Panc1 (cell line): ENCODE data around the gene LYPD6B. TPM values are rescaled to one million over a fixed set of nuclear protein-coding genes. Genes with fewer than 3 reads are reported as not detected.

ENCODE experiments used
- ATAC-seq: fragments of 200-7000 bp; cut with Tn5 transposase; 2 replicates; pipeline ENCODE4 v1.9.1; 2020; ENCODE audit warnings: mild to moderate bottlenecking, moderate library complexity
- BruUV-seq: library from RNA; stranded (reverse); fragments of 400-500 nt; replicated peaks from 2 replicates; lab custom pipeline; 2021; lab: Mats Ljungman, UMichigan
- CTCF ChIA-PET: fragments of 300-600 bp; sonication (Branson Sonifier 250); formaldehyde crosslinking; loops from one replicate; lab custom pipeline; 2022; ENCODE audit warnings: antibody characterized with exemption; lab: Charles Lee
- POLR2A ChIA-PET: fragments of 300-600 bp; sonication (Branson Sonifier 250); formaldehyde crosslinking; loops from one replicate; lab custom pipeline; 2022; ENCODE audit warnings: antibody characterized with exemption; lab: Charles Lee
- DNase-seq: peaks from one replicate; pipeline ENCODE4 v3.0.0-alpha.2; 2010; ENCODE audit warnings: low read depth, low spot score
- H3K27ac ChIP-seq: 2 replicates; pipeline ENCODE4 v1.5.1; 2011; ENCODE audit warnings: mild to moderate bottlenecking, low read length, inconsistent platforms
- H3K27me3 ChIP-seq: fragments of 200-500 bp; sonication (Bioruptor generic); 2 replicates; pipeline ENCODE4 v1.6.0; 2014; ENCODE audit warnings: low read length, inconsistent platforms; ENCODE audit not compliant: control insufficient read depth, insufficient read depth
- H3K36me3 ChIP-seq: fragments of 200-500 bp; sonication (Bioruptor generic); 2 replicates; pipeline ENCODE4 v1.5.1; 2014; ENCODE audit warnings: inconsistent platforms, mild to moderate bottlenecking, low read length, moderate library complexity; ENCODE audit not compliant: control insufficient read depth, insufficient read depth
- H3K4me1 ChIP-seq: 2 replicates; pipeline ENCODE4 v1.5.1; 2011; ENCODE audit warnings: inconsistent platforms, mild to moderate bottlenecking, low read length, moderate library complexity; ENCODE audit not compliant: control insufficient read depth, insufficient read depth
- H3K4me3 ChIP-seq, 2 experiments: 2 replicates each; pipeline ENCODE4 v1.5.1; 2011 to 2012; ENCODE audit warnings: low read depth in 2 of 2, low read length in 2 of 2, mild to moderate bottlenecking in 2 of 2, inconsistent platforms in 1 of 2, moderate library complexity in 1 of 2
- H3K9me3 ChIP-seq: fragments of 200-500 bp; sonication (Bioruptor generic); 2 replicates; pipeline ENCODE4 v1.5.1; 2014; ENCODE audit warnings: low read depth, mild to moderate bottlenecking, inconsistent platforms, low read length, moderate library complexity; ENCODE audit not compliant: control insufficient read depth, insufficient read depth
- CTCF ChIP-seq: fragments of 450-650 bp; IDR thresholded peaks from 2 replicates; pipeline ENCODE4 v1.5.1; 2017; ENCODE audit warnings: mild to moderate bottlenecking
- POLR2AphosphoS5 ChIP-seq: IDR thresholded peaks from 2 replicates; pipeline ENCODE4 v1.6.1; 2012; ENCODE audit warnings: mild to moderate bottlenecking, low read depth, low read length, moderate library complexity
- REST ChIP-seq, 2 experiments: IDR thresholded peaks; 2 replicates each; pipeline ENCODE4 v1.6.1; 2011 to 2012; ENCODE audit warnings: low read depth in 2 of 2, control low read depth in 1 of 2, low read length in 1 of 2, mild to moderate bottlenecking in 1 of 2, moderate library complexity in 1 of 2; ENCODE audit not compliant: insufficient read depth in 1 of 2
- SIN3A ChIP-seq: IDR thresholded peaks from 2 replicates; pipeline ENCODE4 v1.6.1; 2012; ENCODE audit warnings: low read depth, mild to moderate bottlenecking, low read length, moderate library complexity, borderline replicate concordance; ENCODE audit not compliant: insufficient read depth
- TCF7L2 ChIP-seq: IDR thresholded peaks from 2 replicates; pipeline ENCODE4 v1.6.1; 2011; ENCODE audit warnings: mild to moderate bottlenecking, low read depth, low read length, inconsistent platforms
- in situ Hi-C: cut with HindIII; loops from 2 replicates; pipeline ENCODE4 v1.10.0; 2016; ENCODE audit warnings: low sequenced_read_pairs, low pct_unique_long_range_greater_than_20kb
- intact Hi-C: fragments of 100-400 bp; cut with micrococcal nuclease; formaldehyde crosslinking; loops from one replicate; pipeline ENCODE4 v1.10.0; 2022; ENCODE audit not compliant: unreplicated experiment
- total RNA-seq: library from RNA; stranded (reverse); gene quantifications from one replicate; pipeline ENCODE4 v1.2.1, GENCODE V29; 2021; ENCODE audit not compliant: unreplicated experiment

Gene LYPD6B
- total RNA-seq, 1 experiment from 2014 or later, result 2.2 TPM

GRCh38 chr2:149145314-149146295 is 107.1 kb downstream of the LYPD6B start:
- no peaks in the 10 kb centered on the region for H3K36me3 ChIP-seq
- no TSS peak for BruUV-seq
- no peak overlapping the region for H3K27ac ChIP-seq
- H3K4me1 ChIP-seq, result no peaks in the 10 kb centered on the region
- POLR2A ChIA-PET, result no interaction called here
- no peaks in the 10 kb centered on the region for H3K27me3 ChIP-seq
- ATAC-seq (no peak), DNase-seq (no peak)
- no peak overlapping the region for H3K4me3 ChIP-seq
- intact Hi-C loops, result no loop called here
- H3K9me3 ChIP-seq, result no peaks in the 10 kb centered on the region
- TF ChIP-seq POLR2AphosphoS5 (no peak), CTCF (no peak), SIN3A (no peak), REST (IDR thresholded peaks at IDR 0.05; ENCODE audit: insufficient read depth in 1 of 2, low read depth in 2 of 2, low read length in 1 of 2) (no peak), TCF7L2 (no peak)
- CTCF ChIA-PET, result interaction anchor here (0.6 kb wide), 1 partner anchor 185 kb away, joined by 4 read pairs; the partner anchor contains the start of gene LYPD6
- in situ Hi-C loops, result no loop called here

- in situ Hi-C loops (no loop called here), intact Hi-C loops (no loop called here)
- no peak overlapping the region for H3K27ac ChIP-seq
- no peaks in the 10 kb centered on the region for H3K9me3 ChIP-seq
- BruUV-seq, result no TSS peak
- ChIA-PET POLR2A (no interaction called here), CTCF (no interaction called here)
- no peaks in the 10 kb centered on the region; the same call in 1 of the 2 replicates for H3K27me3 ChIP-seq
- no peaks in the 10 kb centered on the region for H3K36me3 ChIP-seq
- TF ChIP-seq REST (IDR thresholded peaks at IDR 0.05; ENCODE audit: insufficient read depth in 1 of 2, low read depth in 2 of 2, low read length in 1 of 2), result no peak
- TF ChIP-seq TCF7L2, result no peak
- TF ChIP-seq POLR2AphosphoS5, result no peak
- TF ChIP-seq SIN3A, result no peak
- TF ChIP-seq CTCF, result no peak
- H3K4me3 ChIP-seq, result no peak overlapping the region
- DNase-seq, result no peak
- H3K4me1 ChIP-seq, result no peaks in the 10 kb centered on the region
- ATAC-seq, result no peak
These were observed 108.4 kb downstream of the LYPD6B start for GRCh38 chr2:149146876-149147275.
